DMS153 (cell line): ENCODE data around the gene PLCE1.
"Not testable (repeated sequence)": the region's sequence is repeated elsewhere in the genome, so short reads cannot be mapped to it uniquely, and the experiment has no call there.

Source experiments
- DNase-seq: peaks from one replicate; lab custom pipeline; 2025; lab: John Stamatoyannopoulos, UW

Gene PLCE1

GRCh38 chr10:93993782-93994437 is at the start of gene PLCE1:
Gene PLCE1, plus strand, starts transcription at chr10:93993931. Its CDS starts 37,116 bp downstream, at chr10:94031047.
- DNase-seq = peak; percentile 53

- DNase-seq = no peak
Observed at GRCh38 chr10:93945819-93946218, 47.9 kb upstream of the PLCE1 start.

GRCh38 chr10:93947055-93947454 is 46.7 kb upstream of the PLCE1 start:
- no peak for DNase-seq

GRCh38 chr10:93947524-93947923 is 46.2 kb upstream of the PLCE1 start:
- no peak for DNase-seq

- DNase-seq = no peak
Observed at GRCh38 chr10:93951905-93952304, 41.8 kb upstream of the PLCE1 start.

GRCh38 chr10:93954299-93954698 is 39.4 kb upstream of the PLCE1 start:
- no peak for DNase-seq

GRCh38 chr10:93954726-93955363 is 38.9 kb upstream of the PLCE1 start:
- DNase-seq = no peak

GRCh38 chr10:93958834-93959233 is 34.9 kb upstream of the PLCE1 start:
- no peak for DNase-seq

- not testable (repeated sequence) for DNase-seq
Observed at GRCh38 chr10:93960988-93961387, 32.7 kb upstream of the PLCE1 start.

GRCh38 chr10:93962973-93963372 is 30.8 kb upstream of the PLCE1 start:
- no peak for DNase-seq

- no peak for DNase-seq
Observed at GRCh38 chr10:93963434-93963833, 30.3 kb upstream of the PLCE1 start.

- DNase-seq = no peak
Observed at GRCh38 chr10:93965911-93966310, 27.8 kb upstream of the PLCE1 start.

GRCh38 chr10:93967756-93968155 is 26.0 kb upstream of the PLCE1 start:
- DNase-seq = no peak

- DNase-seq = peak; percentile 1
Observed at GRCh38 chr10:93968540-93968945, 25.2 kb upstream of the PLCE1 start.

- not testable (repeated sequence) for DNase-seq
Observed at GRCh38 chr10:93970433-93971010, 23.2 kb upstream of the PLCE1 start.

GRCh38 chr10:93973748-93974445 is 19.8 kb upstream of the PLCE1 start:
- no peak for DNase-seq

GRCh38 chr10:93977442-93977841 is 16.3 kb upstream of the PLCE1 start:
- no peak for DNase-seq

GRCh38 chr10:93980486-93980885 is 13.2 kb upstream of the PLCE1 start:
- DNase-seq = no peak

- DNase-seq = no peak
Observed at GRCh38 chr10:93991114-93991513, 2.6 kb upstream of the PLCE1 start.

- no peak for DNase-seq
Observed at GRCh38 chr10:93991596-93992284, 2.0 kb upstream of the PLCE1 start.

GRCh38 chr10:93992400-93993030 is 1.2 kb upstream of the PLCE1 start:
- no peak for DNase-seq

GRCh38 chr10:93993414-93993781 is 333 bp upstream of the PLCE1 start:
- DNase-seq = no peak
